Suppressor macrophage (primary cell): ENCODE results near the gene MAN2C1.
"Not testable (repeated sequence)": the region's sequence is repeated elsewhere in the genome, so short reads cannot be mapped to it uniquely, and the experiment has no call there.

Experiments used
- DNase-seq, 4 experiments: peaks; one replicate each; pipeline ENCODE4 v3.0.0-alpha.2; 2020 to 2022
- total RNA-seq, 17 experiments: gene quantifications; one replicate each; lab custom pipeline; 2026; ENCODE audit warnings: mixed read lengths in 6 of 17, inconsistent platforms in 3 of 17; lab: John Stamatoyannopoulos, UW

Gene MAN2C1
- total RNA-seq = 55.9 to 153 (median 99.1) reads per million in 17 experiments

GRCh38 chr15:75367913-75368688, at the start of gene MAN2C1:
Gene MAN2C1, minus strand, starts transcription at chr15:75368607. Its CDS starts 24 bp downstream, at chr15:75368583.
- DNase-seq = peak; percentile 96 to 99 (median 98)

DNA sequence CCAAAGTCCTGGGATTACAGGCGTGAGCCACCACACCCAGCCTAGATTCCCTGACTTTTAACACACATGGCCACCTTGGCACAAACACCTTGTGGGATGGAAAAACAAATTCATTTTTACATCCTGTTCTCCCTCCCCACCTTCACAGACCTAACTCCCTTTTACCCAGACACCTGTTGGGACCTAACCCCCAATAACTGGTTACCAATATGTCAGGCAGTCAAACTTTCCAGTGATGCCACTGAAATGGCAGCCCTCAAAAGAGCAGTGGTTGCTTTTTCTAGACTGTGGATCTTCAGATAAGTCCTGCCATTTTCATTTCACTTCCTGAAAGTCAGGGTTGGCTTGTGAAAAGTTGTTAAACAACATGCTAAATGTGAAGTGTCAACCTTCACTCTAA, 48.2 kb upstream of the MAN2C1 start:
- DNase-seq = no peak

DNA sequence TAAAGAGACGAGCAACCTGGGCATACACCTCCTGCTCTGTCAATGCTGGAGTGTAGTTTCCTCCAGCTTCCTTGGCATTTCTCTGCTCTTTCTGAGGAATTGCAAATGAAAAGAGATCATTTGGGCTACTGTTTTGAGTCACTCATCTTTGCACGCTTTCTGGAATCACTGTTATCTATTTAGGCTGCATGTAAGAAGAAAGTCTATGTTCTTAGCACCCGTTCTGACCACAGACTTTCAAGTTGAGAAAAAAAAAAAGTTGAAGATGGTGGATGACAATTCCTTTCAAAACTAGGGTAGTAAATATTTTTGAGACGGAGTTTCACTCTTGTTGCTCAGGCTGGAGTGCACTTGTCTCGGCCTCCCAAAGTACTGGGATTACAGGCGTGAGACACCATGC, 41.8 kb upstream of the MAN2C1 start:
- no peak for DNase-seq

DNA sequence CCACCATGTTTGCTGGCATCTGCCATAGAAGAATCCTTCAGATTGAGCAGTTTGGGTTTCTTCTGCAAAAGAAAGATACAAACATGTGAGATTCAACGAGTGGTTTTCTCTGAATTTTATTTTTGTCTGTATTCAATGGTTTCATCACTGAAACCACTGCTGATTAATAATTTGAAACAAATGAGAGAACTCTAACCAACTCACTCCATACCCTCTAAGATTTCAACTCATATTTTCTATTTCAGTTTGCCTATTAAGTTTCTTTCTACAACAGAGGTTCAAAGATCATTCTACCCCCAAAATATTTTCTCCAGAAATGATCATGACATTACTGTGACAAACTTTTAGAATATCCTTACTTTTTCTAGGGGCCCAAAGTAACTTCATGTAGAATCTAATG, 38.7 kb upstream of the MAN2C1 start:
- no peak for DNase-seq

GRCh38 chr15:75403892-75404291, 35.5 kb upstream of the MAN2C1 start:
- DNase-seq = no peak

- DNase-seq = no peak
These were observed 29.1 kb upstream of the MAN2C1 start for GRCh38 chr15:75397494-75397893.

DNA sequence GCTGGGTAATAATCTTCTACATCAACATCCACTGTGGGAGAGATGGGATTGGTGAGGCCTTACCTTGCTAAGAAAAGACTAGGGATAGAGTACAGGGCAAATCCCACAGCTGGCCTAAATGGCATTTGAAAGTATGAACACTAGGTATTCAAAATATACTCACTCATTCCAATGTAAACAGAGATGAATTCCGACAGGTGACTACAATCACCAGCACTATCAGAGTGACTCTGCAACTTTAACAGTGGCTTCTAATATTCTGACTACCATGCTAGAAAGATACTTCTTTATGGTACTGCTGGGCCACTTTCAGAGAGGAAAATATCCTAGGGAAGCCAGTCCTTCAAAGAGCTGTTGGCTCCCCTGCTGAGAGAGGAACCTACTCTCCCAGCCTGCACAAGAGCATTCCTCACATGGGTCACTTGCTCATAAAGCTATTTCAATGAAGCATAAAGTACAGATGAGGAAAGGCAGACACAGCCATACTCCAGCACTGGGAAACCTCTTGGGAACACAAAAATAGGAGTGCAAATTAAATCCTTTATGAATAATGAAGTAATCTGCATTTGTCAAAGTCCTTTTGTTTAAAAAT, 21.5 kb upstream of the MAN2C1 start:
- no peak for DNase-seq

GRCh38 chr15:75383986-75384385, 15.6 kb upstream of the MAN2C1 start:
- DNase-seq = not testable (repeated sequence)

DNA sequence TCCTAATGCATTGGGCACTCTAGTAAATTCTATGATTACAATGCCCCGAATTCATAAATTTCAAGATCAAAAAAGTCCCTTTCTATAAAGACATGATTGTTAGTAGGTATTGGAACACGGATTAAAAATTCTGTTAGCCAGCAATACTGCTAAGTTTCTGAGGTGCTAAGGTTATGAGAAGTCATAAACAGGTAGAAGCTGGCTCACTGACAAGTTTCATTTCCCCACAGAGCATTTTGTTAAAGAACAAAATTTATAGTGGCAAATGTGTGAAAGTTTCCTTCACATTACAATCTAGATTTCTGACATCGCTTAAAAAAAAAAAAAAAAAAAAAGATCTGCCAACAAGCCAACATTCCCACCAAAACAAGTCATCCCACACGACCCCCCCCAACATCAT, 12.4 kb upstream of the MAN2C1 start:
- DNase-seq = no peak

DNA sequence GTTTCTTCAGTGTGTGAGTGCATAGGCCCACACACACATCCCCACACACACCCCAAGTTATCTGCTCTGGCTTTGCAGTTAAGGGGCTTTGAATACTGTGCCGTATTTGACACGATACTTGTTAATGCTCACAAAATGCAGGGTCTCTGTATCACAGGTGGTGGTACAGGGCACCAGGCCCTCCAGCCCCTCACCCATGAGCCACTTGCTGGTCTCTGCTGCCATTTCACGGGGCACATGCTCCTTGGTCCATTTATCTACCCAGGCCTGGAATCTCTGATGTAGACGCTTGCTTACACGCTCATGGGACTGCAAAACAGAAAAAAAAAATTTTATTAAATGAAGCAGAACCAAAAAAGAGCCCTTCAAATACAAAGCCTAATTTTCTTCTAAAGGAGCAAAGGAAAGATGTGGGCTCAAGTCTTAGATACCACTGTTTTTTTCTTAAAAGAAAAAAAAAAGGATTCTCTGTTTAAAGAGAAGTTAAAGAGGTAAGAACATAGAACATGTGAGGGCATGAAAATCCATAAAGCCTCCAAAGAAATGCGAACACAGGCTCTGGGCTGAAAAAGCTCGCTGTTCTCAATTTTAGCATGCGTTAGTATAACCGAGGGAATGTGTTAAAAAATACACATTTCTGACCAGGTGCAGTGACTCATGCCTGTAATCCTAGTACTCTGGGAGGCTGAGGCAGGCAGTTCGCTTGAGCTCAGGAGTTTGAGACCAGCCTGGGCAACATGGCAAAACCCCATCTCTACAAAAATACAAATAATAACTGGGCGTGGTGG, 3.7 kb upstream of the MAN2C1 start:
- no peak for DNase-seq

DNA sequence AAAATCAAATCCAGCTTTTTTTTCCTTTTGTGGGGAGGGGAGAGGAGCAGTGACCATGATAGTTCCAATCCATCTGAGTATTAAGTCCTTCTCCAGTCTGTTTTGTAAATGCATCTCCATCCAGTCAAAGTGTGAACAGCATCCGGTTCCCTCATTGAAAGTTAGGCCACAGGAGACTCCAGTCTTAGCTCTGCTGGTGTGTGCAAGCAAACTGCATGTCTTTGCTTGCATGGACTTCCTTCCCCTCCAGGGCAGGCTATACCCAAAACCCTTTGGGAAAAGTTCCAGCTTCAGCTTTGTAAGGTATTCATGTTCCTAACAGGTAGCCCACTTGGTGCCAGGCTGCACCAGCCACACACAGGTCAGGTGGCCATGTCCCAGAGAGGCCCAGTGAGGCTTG, 3.1 kb upstream of the MAN2C1 start:
- no peak for DNase-seq

DNA sequence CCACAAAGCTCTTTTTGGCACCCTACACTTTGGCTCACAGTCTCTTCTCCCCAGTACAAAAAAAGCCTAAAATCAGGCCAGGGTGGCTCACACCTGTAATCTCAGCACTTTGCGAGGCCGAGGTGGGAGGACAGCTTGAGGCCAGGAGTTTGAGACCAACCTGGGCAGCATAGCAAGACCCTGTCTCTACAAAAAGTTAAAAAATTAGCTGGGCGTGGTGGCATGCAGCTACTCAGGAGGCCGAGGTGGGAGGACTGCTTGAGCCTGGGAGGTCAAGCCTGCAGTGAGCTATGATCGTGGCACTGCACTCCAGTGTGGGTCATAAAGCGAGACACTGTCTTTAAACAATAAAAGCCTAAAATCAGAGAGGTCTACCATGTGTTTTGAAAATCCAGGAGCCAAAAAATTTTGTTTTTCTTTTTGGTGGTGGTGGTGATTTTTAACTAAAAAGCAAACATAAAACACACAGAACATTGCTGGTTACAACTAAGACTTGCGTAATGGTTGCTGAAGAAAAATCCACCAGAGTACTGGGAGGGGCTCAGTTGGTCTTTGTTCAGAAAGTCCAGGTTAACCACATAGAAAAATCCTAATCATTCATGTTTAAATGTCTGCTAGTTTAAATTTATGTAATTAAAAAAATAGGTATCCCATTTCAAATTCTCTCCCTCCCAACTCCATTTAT, 1.6 kb upstream of the MAN2C1 start:
- DNase-seq = no peak

GRCh38 chr15:75368689-75369239, 357 bp upstream of the MAN2C1 start:
- DNase-seq = no peak

- DNase-seq = no peak
These were observed 948 bp downstream of the MAN2C1 start for GRCh38 chr15:75367406-75367912.

DNA sequence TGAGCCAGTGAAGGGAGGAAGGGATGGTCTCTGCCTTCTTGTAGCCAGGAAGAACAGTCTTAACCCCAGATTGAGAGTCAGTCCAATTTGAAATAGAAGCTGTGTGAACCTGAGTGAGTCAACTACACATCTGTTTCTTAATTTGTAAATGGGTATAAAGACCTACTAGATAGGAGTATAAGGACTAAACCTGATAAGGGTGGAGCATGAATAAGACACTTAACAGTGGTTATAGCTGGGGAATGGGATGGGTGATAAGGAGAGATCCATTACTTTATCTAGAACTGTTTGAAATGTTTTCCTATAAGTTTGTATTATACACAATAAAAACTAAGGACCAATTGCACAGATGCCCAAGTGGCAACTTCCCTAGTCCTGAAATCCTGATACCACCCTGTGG, 1.4 kb downstream of the MAN2C1 start:
- DNase-seq = no peak

GRCh38 chr15:75366163-75366562, 2.2 kb downstream of the MAN2C1 start:
- DNase-seq = no peak

- no peak for DNase-seq
These were observed 3.5 kb downstream of the MAN2C1 start for GRCh38 chr15:75364881-75365280.

DNA sequence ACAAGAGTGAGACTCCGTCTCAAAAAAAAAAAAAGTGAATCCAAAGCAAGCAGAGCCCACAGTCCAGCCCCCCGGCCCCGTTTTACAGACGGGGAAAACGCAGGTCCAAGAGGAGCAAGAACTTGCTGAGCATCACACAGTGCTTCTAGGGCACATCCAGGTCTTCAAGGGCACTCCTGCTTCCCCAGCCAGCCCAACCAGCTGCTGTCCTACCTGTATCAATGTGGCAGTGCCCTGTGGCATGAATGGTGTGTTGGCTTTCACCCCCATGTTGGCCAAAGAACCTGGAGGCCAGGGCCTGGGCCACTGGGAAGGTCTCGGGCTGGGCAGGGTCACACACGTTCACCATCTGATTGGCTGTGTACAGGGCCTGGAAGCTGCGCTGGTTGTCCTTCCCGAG, 4.6 kb downstream of the MAN2C1 start:
- DNase-seq = no peak

GRCh38 chr15:75362642-75363249, 5.7 kb downstream of the MAN2C1 start:
- no peak for DNase-seq

DNA sequence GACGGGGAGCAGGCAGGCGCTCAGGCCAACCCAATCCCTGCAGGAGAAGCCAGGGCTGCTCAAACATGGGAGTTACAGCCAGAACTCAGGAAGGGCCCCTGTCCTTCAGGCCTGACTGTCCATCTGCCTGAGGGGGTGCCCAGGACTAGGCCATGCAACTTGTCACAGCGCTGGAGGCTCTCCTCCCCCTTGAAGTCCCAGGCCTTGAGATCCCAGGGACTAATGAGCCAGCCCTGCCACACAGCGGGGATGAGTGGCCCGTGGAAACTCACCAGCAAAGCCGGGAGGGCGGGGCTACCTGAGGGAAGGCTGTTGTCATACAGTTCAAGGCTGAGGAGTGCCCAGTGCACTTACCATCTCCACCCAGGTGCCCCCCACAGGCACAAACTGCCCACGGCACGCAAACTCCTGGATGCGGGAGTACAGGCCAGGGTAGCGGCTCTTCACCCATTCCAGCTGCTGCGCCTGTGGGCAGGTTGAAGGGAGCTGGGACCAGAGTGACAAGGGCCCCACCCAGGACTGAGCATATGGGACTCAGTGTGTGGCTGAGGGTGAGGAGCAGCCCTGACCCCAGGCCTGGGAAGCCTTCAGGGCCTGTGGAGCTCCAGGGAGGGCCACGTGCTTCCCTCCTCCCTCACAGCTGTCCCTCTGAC, 6.3 kb downstream of the MAN2C1 start:
- no peak for DNase-seq

- DNase-seq = no peak
These were observed 6.9 kb downstream of the MAN2C1 start for GRCh38 chr15:75361361-75361988.
